Activated naive CD8-positive, alpha-beta T cell (primary cell): ENCODE data around the gene SMAP1.
"Not testable (repeated sequence)": the region's sequence is repeated elsewhere in the genome, so short reads cannot be mapped to it uniquely, and the experiment has no call there.

Experiments used
- H3K27ac Mint-ChIP-seq: one replicate; pipeline ENCODE4 v1.8.0; 2021; ENCODE audit warnings: mixed read lengths
- H3K27me3 Mint-ChIP-seq: one replicate; pipeline ENCODE4 v1.8.0; 2021; ENCODE audit warnings: mixed read lengths
- H3K36me3 Mint-ChIP-seq: one replicate; pipeline ENCODE4 v1.8.0; 2021; ENCODE audit warnings: mixed read lengths
- H3K4me1 Mint-ChIP-seq: one replicate; pipeline ENCODE4 v1.8.0; 2021; ENCODE audit warnings: low read depth, mixed read lengths
- H3K4me3 Mint-ChIP-seq: one replicate; pipeline ENCODE4 v1.8.0; 2021; ENCODE audit warnings: mild to moderate bottlenecking, mixed read lengths
- H3K9me3 Mint-ChIP-seq: one replicate; pipeline ENCODE4 v1.8.0; 2021; ENCODE audit warnings: low read depth, mixed read lengths

SMAP1 gene

DNA sequence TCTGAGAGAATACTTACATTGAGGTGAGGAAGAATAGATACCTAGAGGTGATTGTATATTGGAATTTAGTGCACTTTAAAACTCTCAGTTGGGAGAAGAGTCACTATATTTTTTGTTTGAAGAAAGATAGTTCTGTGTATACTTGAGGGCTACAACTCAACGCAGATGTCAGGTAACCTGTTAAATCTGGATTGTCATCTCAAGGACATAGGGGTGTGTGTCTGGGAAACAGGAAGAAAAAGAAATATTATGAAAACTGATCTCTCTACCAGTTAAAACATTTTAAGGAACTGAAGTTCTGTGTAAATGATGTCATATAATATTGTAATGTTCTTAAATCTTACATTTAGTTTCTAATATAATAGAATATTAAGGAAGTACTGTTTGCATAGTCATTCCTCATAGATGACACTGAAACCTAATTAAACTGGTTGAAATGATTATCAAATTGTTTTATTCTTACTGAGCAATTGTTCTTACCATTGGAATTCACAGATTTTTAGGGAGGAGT lies 86.2 kb downstream of the SMAP1 start:
- Mint-ChIP-seq H3K4me1 (peaks cover 4% of the 10 kb centered on the region), H3K27ac (no peak overlapping the region), H3K4me3 (no peak overlapping the region), H3K36me3 (peaks cover 31% of the 10 kb centered on the region), H3K27me3 (no peaks in the 10 kb centered on the region), H3K9me3 (no peaks in the 10 kb centered on the region)

DNA sequence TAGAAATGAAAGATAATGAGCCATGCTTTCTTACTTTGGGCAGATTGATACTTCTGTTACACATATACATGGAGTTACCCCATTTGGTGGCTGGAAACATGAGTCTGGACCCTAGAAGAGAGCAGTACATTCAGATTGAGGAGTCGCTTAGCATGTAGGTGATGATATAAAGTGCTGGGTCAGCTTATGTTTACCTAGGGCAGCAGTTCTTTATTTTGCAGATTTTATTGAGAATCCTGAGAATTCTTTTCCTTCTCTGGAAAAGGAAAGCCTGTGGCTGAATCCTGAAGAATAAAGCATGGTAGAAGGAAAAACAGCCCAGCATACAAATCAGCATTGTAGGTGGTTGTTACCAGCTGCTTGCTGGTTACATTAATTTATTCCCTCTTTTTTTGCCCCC lies 91.2 kb downstream of the SMAP1 start:
- peaks cover 16% of the 10 kb centered on the region for H3K36me3 Mint-ChIP-seq
- H3K9me3 Mint-ChIP-seq: no peaks in the 10 kb centered on the region
- H3K4me3 Mint-ChIP-seq: no peak overlapping the region
- H3K27ac Mint-ChIP-seq: no peak overlapping the region
- peaks cover 4% of the 10 kb centered on the region for H3K4me1 Mint-ChIP-seq
- no peaks in the 10 kb centered on the region for H3K27me3 Mint-ChIP-seq

DNA sequence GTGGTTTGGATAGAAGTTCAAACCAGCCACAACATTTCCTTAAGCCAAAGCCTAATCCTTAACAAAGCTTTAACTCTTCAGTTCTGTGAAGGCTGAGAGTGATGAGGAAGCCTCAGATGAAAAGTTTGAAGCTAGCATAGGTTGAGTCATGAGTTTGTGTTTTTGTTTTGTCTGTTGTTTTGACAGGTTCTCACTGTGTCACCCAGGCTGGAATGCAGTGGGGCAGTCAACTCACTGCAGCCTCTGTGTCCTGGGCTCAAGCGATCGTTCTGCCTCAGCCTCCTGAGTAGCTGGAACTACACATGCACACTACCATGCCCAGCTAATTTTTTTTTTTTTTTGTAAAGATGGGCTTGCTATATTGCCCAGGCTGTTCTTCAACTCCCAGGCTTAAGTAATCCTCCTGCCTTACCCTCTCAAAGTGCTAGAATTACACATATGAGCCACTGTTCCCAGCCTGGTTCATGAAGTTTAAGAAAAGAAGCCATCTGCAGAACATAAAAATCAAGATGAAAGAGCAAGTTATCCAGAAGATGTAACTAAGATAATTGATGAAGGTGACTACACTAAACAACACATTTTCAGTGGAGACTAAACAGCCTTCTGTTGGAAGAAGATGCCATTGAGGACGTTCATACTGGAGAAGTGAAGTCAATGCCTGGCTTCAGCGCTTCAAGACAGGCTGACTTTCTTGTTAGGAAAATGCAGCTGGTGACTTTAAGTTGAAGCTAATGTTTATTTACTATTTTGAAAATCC lies 96.2 kb downstream of the SMAP1 start:
- Mint-ChIP-seq H3K9me3 (no peaks in the 10 kb centered on the region), H3K4me1 (peaks cover 3% of the 10 kb centered on the region), H3K27ac (no peak overlapping the region), H3K36me3 (peaks cover 10% of the 10 kb centered on the region), H3K4me3 (no peak overlapping the region), H3K27me3 (no peaks in the 10 kb centered on the region)

DNA sequence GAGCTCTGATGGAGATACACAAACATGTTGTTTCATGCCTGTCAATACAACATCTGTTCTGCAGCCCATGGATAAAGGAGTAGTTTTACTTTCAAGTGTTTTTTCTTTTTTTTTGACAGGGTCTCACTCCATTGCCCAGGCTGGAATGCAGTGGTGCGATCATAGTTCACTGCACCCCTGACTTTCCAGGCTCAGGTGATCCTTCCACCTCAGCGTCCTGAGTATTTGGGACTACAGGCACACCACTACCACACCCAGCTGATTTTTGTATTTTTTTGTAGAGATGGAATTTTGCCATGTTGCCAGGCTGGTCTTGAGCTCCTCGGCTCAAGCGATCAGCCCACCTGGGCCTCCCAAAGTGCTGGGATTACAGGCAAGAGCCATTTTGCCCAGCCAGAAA lies 97.0 kb downstream of the SMAP1 start:
- Mint-ChIP-seq H3K4me3 (no peak overlapping the region), H3K36me3 (peaks cover 10% of the 10 kb centered on the region), H3K9me3 (no peaks in the 10 kb centered on the region), H3K27me3 (no peaks in the 10 kb centered on the region), H3K27ac (no peak overlapping the region), H3K4me1 (peaks cover 3% of the 10 kb centered on the region)

GRCh38 chr6:70771351-70771750 lies 103.7 kb downstream of the SMAP1 start:
- not testable (repeated sequence) for H3K27me3 Mint-ChIP-seq, H3K4me1 Mint-ChIP-seq, H3K9me3 Mint-ChIP-seq, H3K4me3 Mint-ChIP-seq, H3K27ac Mint-ChIP-seq
- peaks cover 24% of the 10 kb centered on the region for H3K36me3 Mint-ChIP-seq

- no peak overlapping the region for H3K27ac Mint-ChIP-seq
- no peak overlapping the region for H3K4me3 Mint-ChIP-seq
- H3K36me3 Mint-ChIP-seq: peaks cover 37% of the 10 kb centered on the region
- peaks cover 1% of the 10 kb centered on the region for H3K4me1 Mint-ChIP-seq
- H3K9me3 Mint-ChIP-seq: peaks cover 18% of the 10 kb centered on the region
- no peaks in the 10 kb centered on the region for H3K27me3 Mint-ChIP-seq
Measured at GRCh38 chr6:70779934-70780333, 112.3 kb downstream of the SMAP1 start.

DNA sequence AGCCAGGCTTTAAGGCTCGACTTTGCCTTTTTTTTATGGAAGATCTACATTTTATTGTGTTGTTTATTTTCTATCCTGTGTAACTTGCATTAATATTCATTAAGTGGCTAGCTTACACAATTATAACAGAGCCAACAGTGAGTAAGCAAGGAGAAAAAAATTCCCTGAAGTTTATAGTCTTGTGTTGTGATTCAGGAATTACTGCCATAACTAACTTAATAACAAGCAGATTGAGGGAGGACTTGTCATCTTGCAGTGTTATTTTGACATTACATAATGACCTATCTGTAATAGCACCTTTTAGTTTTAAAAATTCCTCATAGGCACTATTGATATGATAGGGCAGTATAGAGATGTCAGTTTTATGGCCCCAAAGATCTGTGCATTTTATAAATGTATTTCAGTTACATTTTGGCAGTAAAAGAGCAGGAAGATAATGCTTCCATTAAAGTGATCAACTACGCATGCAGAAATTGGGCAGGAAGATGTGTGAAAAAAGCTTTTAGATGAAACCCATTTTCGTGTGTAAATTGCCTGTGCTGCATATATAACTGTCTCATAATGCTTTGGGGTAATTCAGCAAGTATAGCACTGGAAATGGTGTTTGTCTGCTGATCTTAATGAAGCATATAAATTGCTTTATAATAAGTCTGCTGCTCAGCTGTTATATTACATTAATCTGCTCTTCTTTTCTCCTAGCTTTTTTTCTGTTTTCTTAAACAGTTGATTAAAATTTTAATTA lies 123.0 kb downstream of the SMAP1 start:
- Mint-ChIP-seq H3K36me3 (peaks cover 24% of the 10 kb centered on the region), H3K27ac (no peak overlapping the region), H3K4me3 (no peak overlapping the region), H3K27me3 (no peaks in the 10 kb centered on the region), H3K9me3 (peaks cover 4% of the 10 kb centered on the region), H3K4me1 (peaks cover 4% of the 10 kb centered on the region)

DNA sequence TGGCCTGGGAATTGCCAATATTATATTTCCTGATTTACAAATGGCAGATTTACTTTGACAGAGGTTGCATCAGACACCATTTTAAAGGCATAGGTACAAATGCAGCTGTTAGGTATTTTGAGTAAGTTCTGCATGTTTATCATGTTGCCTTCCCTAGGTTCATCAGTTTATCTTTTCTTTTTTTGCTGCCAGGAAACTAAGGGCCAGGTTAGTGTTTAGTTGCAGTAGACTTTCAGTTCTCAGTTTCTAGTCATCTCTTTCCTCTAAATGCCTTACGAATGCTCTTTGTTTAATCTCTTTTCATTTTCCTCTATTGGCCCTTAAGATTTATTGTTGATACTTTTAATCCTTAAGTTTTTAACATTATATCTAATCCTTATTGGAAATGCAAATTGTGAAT lies 129.9 kb downstream of the SMAP1 start:
- H3K27ac Mint-ChIP-seq: no peak overlapping the region
- H3K9me3 Mint-ChIP-seq: peaks cover 8% of the 10 kb centered on the region
- no peaks in the 10 kb centered on the region for H3K27me3 Mint-ChIP-seq
- H3K4me3 Mint-ChIP-seq: no peak overlapping the region
- peaks cover 36% of the 10 kb centered on the region for H3K36me3 Mint-ChIP-seq
- peaks cover 30% of the 10 kb centered on the region for H3K4me1 Mint-ChIP-seq

DNA sequence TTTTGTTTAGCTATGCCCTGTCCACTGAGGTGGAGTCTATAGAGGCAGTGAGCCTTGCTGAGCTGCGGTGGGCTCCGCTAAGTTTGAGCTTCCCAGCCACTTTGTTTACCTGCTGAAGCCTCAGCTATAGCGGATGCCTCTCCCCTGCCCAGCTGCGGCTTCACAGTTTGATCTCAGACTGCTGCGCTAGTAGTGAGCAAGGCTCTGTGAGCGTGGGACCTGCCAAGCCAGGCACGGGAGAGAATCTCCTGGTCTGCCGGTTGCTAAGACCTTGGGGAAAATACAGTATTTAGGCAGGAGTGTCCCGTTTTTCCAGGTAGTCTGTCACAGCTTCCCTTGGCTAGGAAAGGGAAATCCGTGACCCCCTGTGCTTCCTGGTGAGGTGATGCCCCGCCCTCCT lies 138.4 kb downstream of the SMAP1 start:
- H3K27me3 Mint-ChIP-seq: no peaks in the 10 kb centered on the region
- H3K9me3 Mint-ChIP-seq: peaks cover 7% of the 10 kb centered on the region
- no peak overlapping the region for H3K4me3 Mint-ChIP-seq
- peaks cover 36% of the 10 kb centered on the region for H3K36me3 Mint-ChIP-seq
- H3K4me1 Mint-ChIP-seq: peaks cover 7% of the 10 kb centered on the region
- no peak overlapping the region for H3K27ac Mint-ChIP-seq

DNA sequence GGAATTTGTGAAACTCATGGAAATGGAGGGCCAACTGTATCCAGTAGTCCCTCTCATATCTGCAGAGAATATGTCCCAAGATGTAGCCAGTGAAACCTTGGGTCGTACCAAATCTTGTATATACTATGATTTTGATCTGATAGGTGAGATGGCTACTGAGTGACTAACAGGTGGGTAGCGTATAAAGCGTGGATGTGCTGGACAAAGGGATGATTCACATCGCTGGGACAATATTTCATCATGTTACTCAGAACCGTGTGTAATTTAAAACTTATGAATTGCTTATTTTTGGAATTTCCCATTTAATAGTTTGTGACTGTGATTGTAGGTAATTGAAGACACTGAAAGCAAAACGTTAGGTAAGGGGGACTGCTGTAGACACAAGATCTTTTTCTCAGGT lies 144.1 kb downstream of the SMAP1 start:
- Mint-ChIP-seq H3K27me3 (no peaks in the 10 kb centered on the region), H3K9me3 (no peaks in the 10 kb centered on the region), H3K4me3 (no peak overlapping the region), H3K36me3 (peaks cover 30% of the 10 kb centered on the region), H3K4me1 (peaks cover 5% of the 10 kb centered on the region), H3K27ac (no peak overlapping the region)

GRCh38 chr6:70813885-70814284 lies 146.2 kb downstream of the SMAP1 start:
- Mint-ChIP-seq H3K9me3 (no peaks in the 10 kb centered on the region), H3K4me3 (no peak overlapping the region), H3K36me3 (peaks cover 22% of the 10 kb centered on the region), H3K4me1 (peaks cover 5% of the 10 kb centered on the region), H3K27ac (no peak overlapping the region), H3K27me3 (no peaks in the 10 kb centered on the region)

DNA sequence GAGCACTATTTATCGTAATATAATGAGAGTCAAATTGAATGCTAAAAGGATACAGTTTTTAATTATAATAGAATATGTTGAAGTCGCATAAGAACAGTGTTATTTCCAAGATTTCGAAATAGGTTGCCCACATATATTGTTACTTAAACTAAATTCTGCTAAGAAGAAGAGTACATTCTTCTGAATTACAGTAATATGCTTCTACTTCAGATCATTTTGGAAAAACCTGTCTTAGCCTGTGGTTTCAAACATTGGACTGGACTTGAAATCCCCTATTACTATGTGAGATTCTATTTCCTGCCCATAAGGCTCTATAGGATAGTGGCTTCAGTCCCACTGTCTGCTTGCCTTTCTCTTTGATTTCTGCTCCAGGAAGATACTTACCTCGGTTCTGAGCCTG lies 152.0 kb downstream of the SMAP1 start:
- H3K36me3 Mint-ChIP-seq: peaks cover 23% of the 10 kb centered on the region
- H3K27me3 Mint-ChIP-seq: no peaks in the 10 kb centered on the region
- H3K27ac Mint-ChIP-seq: no peak overlapping the region
- peaks cover 9% of the 10 kb centered on the region for H3K4me1 Mint-ChIP-seq
- H3K9me3 Mint-ChIP-seq: peaks cover 4% of the 10 kb centered on the region
- H3K4me3 Mint-ChIP-seq: no peak overlapping the region

DNA sequence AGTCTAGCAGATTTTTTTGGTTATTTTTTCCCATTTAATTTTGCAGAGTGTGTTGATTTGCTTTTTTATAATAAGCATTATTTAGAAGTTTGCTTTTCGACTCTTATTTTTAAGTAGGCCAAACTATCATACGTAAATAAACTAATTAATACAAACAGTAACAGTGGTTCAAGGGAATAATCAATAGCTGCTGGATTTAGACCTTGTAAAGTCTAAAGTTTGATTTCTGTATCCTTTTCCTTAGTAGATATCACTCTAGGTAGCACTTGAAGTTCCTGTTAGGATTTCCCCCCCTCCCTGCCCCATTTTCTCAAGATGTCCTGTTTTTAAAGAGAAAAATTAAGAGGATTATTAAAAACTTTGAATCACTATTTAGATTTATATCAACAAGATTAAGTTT lies 153.1 kb downstream of the SMAP1 start:
- H3K27ac Mint-ChIP-seq: no peak overlapping the region
- H3K4me1 Mint-ChIP-seq: peaks cover 11% of the 10 kb centered on the region
- peaks cover 28% of the 10 kb centered on the region for H3K36me3 Mint-ChIP-seq
- no peak overlapping the region for H3K4me3 Mint-ChIP-seq
- H3K27me3 Mint-ChIP-seq: no peaks in the 10 kb centered on the region
- H3K9me3 Mint-ChIP-seq: peaks cover 4% of the 10 kb centered on the region

DNA sequence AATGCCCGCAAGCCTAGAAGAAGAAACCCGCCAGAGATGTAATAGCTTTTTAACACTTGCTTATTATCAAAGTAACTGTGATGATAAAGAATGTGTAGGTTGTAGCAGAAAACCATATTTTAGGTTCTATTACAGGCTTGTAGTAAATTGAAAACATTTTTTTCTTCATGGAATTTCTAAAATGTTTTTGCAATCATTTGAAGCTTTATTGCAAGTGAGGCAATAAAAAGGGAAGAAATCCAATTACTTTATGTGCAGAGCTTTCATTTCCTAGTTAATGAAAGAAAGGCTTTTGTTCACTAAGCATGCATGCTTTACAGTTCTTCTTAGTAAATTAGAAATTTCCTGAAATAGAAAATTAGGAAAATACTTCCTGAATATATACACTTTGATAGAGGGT lies 154.1 kb downstream of the SMAP1 start:
- Mint-ChIP-seq H3K4me3 (no peak overlapping the region), H3K27me3 (no peaks in the 10 kb centered on the region), H3K27ac (no peak overlapping the region), H3K9me3 (peaks cover 4% of the 10 kb centered on the region), H3K36me3 (peaks cover 22% of the 10 kb centered on the region), H3K4me1 (peaks cover 6% of the 10 kb centered on the region)

GRCh38 chr6:70823651-70824050 lies 156.0 kb downstream of the SMAP1 start:
- no peaks in the 10 kb centered on the region for H3K27me3 Mint-ChIP-seq
- H3K4me1 Mint-ChIP-seq: peaks cover 13% of the 10 kb centered on the region
- peaks cover 4% of the 10 kb centered on the region for H3K9me3 Mint-ChIP-seq

More at GRCh38 chr6:70823651-70824050, 156.0 kb downstream of the SMAP1 start:
- Mint-ChIP-seq H3K4me3 (no peak overlapping the region), H3K36me3 (peaks cover 22% of the 10 kb centered on the region), H3K27ac (no peak overlapping the region)
